Adrenal gland (tissue), 12 donors: ENCODE measurements around the gene MOK. TPM values are rescaled to one million over a fixed set of nuclear protein-coding genes. Genes with fewer than 3 reads are reported as not detected.
A peak's percentile ranks its signal among the peaks of the same experiment; 100 is the strongest.

Experiments
- DNase-seq, 7 donors: peaks; one replicate each; pipeline ENCODE4 v3.0.0-alpha.2; 2019 to 2020
- H3K27ac ChIP-seq, 5 donors: fragments of 200-600 bp; sonication (generic) in 4 of 5; 1 replicate in 3 of 5; 2 replicates in 2 of 5; pipeline versions ENCODE4 v1.5.1 to v1.8.0; 2016 to 2020; ENCODE audit warnings: mild to moderate bottlenecking in 1 of 5
- H3K27me3 ChIP-seq: fragments of 200-600 bp; 2 replicates; pipeline ENCODE4 v1.8.0; 2021
- H3K36me3 ChIP-seq, 2 donors: fragments of 200-600 bp; replicated peaks in 1 of 2; 1 replicate in 1 of 2; 2 replicates in 1 of 2; pipeline versions ENCODE4 v1.5.1 to v1.8.0; 2018 to 2022
- H3K4me1 ChIP-seq, 2 donors: fragments of 200-600 bp; replicated peaks in 1 of 2; 1 replicate in 1 of 2; 2 replicates in 1 of 2; pipeline versions ENCODE4 v1.5.1 to v1.8.0; 2018 to 2021
- H3K4me3 ChIP-seq, 4 donors: fragments of 200-600 bp; sonication (generic) in 3 of 4; one replicate each; pipeline ENCODE4 v1.5.1; 2016 to 2018
- H3K9me3 ChIP-seq, 3 donors: fragments of 200-600 bp; sonication (generic) in 1 of 3; replicated peaks in 1 of 3; 1 replicate in 2 of 3; 2 replicates in 1 of 3; pipeline versions ENCODE4 v1.5.1 to v1.8.0; 2016 to 2021
- CTCF ChIP-seq, 6 experiments: fragments of 450-650 bp in 4 of 6; fragments of 200-600 bp in 2 of 6; sonication (generic) in 1 of 6; IDR thresholded peaks; 1 replicate in 5 of 6; 2 replicates in 1 of 6; pipeline versions ENCODE4 v1.5.1 to v1.8.0; 2016 to 2021; ENCODE audit warnings: antibody characterized with exemption in 6 of 6, mild to moderate bottlenecking in 2 of 6, moderate library complexity in 1 of 6
- POLR2A ChIP-seq, 2 donors: fragments of 450-650 bp; IDR thresholded peaks; one replicate each; pipeline ENCODE4 v1.6.1; 2017; ENCODE audit warnings: antibody characterized with exemption in 2 of 2, mild to moderate bottlenecking in 2 of 2, moderate library complexity in 1 of 2
- WGBS, 4 donors: extraction: QIAGEN DNeasy Blood & Tissue Kit in 2 of 4; methylation state at CpG; one replicate each; pipeline versions ENCODE4 v1.1.5 to v1.1.7; 2013 to 2017; 5-methylcytosine and 5-hydroxymethylcytosine counted together
- intact Hi-C, 2 donors: fragments of 100-400 bp; cut with DNase I; formaldehyde crosslinking; loops; one replicate each; pipeline versions ENCODE4 v1.14.1 to v1.15.0; 2022 to 2023
- polyA plus RNA-seq, 3 donors: library from polyadenylated mRNA; stranded (reverse); fragments of 200-250 nt in 2 of 3; fragments of 350-450 nt in 1 of 3; fragmentation: Illumina TruSeq in 1 of 3; extraction: RNeasy Lipid Tissue Mini Kit (QIAGEN cat#74804) in 1 of 3; gene quantifications; one replicate each; pipeline ENCODE4 v1.2.3, GENCODE V29; 2013 to 2014
- total RNA-seq, 9 donors: library from RNA; depleted of rRNA in 4 of 9; stranded (reverse); fragments of >200 nt in 4 of 9; fragments of 120-200 nt in 1 of 9; fragmentation: NEBNext Ultra II Directional in 1 of 9; extraction: Animal tissue kit (Norgen Biotek cat#: 25700) in 1 of 9; gene quantifications; one replicate each; pipeline versions ENCODE4 v1.1.0 to v1.2.4, GENCODE V29; 2013 to 2023
- donor health status: healthy with polysubstance abuse.
- donor health status: Bipolar disorder and iron deficiency.
- donor health status: DM: yes; HTN: yes; CAD: no.
- donor health status: DM: no; HTN: no; CAD: no.
- donor health status: DM: no; HTN: no; CAD: no.
- donor health status: DM: yes; HTN: yes; CAD: no.

Gene MOK
- total and polyA plus RNA-seq, 12 donors: 10.1 to 54.4 (median 16.4) TPM

DNA sequence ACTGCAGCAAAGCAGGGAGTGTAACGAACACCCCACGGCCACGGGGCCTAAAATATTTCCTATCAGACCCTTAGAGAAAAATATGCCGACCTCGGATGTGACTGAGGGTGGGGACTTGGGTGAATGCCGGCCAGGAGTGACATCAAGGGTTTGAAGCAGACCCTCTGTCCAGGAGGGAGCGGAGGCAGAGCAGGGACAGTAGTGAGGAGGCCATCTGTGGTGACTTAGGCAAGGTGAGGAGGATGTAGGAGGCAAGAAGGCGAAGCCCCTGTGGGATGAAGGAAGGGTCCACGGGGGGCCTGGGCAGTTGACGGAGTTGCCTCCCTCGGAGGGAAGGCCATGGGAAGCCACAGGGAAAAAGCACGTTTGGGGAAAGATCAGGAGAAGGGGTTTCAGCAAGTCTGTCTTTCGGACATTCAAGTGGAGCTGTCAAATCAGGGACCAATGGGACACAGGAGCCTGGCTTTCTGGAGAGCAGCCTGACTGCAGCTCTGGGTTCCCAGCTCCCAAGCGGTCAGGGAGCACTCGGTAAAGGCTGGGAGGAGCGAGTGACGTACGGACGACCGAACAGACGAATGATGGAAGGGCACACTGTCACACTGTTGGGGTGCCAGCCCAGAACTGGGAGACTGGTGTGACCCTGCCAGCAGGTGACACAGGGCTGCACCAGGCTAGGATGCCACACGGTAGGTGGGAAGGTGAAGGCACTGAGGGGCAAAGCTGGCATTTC is 74.3 kb downstream of the MOK start:
- TF ChIP-seq POLR2A (IDR thresholded peaks at IDR 0.05) (no peak), CTCF (IDR thresholded peaks at IDR 0.05) (no peak)
- no peak overlapping the region for H3K4me3 ChIP-seq
- peaks cover 0 to 4% of the 10 kb centered on the region in 2 donors for H3K36me3 ChIP-seq
- no peak overlapping the region for H3K27ac ChIP-seq
- H3K9me3 ChIP-seq: no peaks in the 10 kb centered on the region
- no peak for DNase-seq
- H3K27me3 ChIP-seq: no peaks in the 10 kb centered on the region
- WGBS, 4 donors: 84 to 89% (median 87%) methylated on average over 22 of the region's 22 CpGs
- H3K4me1 ChIP-seq: peaks cover 0 to 4% of the 10 kb centered on the region in 2 donors
- intact Hi-C loops: loop anchor here in 1 of 2 donors (5.0 kb wide), 1 partner anchor 82 kb away; no protein-coding TSS in a partner anchor

DNA sequence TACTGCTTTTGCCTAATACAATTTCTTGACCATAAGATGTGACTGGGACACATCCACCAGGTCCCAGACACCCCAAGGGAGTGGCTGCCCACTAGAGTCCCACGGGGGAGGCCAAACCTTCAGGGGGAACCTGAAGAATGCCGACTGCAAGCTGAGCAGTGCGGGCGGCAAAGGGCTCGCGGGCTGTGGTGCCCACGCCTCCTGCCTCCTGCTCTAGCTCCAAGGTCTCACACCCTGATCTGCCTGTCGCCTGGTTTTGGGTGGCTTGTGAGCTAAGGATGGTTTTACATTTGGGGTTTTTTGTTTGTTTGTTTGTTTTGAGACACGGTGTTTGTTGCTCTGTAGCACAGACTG is 75.2 kb downstream of the MOK start:
- DNase-seq: no peak
- TF ChIP-seq POLR2A (IDR thresholded peaks at IDR 0.05) (no peak), CTCF (IDR thresholded peaks at IDR 0.05) (no peak)
- WGBS, 4 donors: 84 to 93% (median 91%) methylated on average over 9 of the region's 9 CpGs
- Histone ChIP-seq H3K4me1 (peaks cover 0 to 4% of the 10 kb centered on the region in 2 donors), H3K4me3 (no peak overlapping the region), H3K36me3 (peaks cover 0 to 4% of the 10 kb centered on the region in 2 donors), H3K27me3 (no peaks in the 10 kb centered on the region), H3K27ac (no peak overlapping the region), H3K9me3 (no peaks in the 10 kb centered on the region)
- intact Hi-C loops: loop anchor here in 1 of 2 donors (5.0 kb wide), 1 partner anchor 83 kb away; no protein-coding TSS in a partner anchor

DNA sequence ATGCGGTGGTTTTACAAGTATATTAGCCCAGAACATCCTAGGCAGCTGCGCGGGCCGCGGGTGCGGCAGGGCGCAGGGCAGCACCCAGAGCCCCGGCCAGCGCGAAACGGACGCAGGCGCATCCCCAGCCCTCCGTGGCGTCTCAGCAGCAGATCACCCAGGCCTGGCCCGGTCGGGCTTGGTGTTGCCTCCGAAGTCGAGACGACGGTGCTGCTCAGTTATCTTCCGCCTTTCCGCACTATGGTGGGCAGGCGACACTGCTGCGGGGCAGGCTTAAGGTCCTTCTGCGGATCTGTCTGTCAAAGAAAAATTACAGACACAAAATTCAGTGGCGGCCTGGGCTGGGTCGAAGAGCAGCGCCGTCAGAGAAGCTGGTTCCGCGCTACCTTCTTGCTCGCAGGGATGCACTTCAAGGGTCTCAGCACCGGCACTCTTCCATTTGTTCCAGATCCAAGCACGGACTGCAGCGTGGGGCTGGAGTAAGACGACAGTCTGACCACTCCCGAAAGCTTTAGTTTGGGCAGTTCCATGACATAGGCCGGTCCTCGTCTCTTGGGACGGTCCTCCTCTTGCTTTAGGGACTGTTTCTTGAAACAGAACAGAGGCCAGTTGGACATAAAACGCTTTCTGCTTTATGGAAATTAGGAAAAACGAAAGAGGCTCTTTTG is 75.8 kb downstream of the MOK start:
- Histone ChIP-seq H3K36me3 (peaks cover 0 to 4% of the 10 kb centered on the region in 2 donors), H3K4me1 (peaks cover 0 to 4% of the 10 kb centered on the region in 2 donors), H3K9me3 (no peaks in the 10 kb centered on the region), H3K4me3 (no peak overlapping the region), H3K27me3 (no peaks in the 10 kb centered on the region), H3K27ac (no peak overlapping the region)
- no peak for DNase-seq
- no peak for TF ChIP-seq POLR2A (IDR thresholded peaks at IDR 0.05)
- TF ChIP-seq CTCF (IDR thresholded peaks at IDR 0.05): no peak
- WGBS, 4 donors: 95 to 97% (median 96%) methylated on average over 28 to 43 of the region's 43 CpGs
- intact Hi-C loops: no loop called here

DNA sequence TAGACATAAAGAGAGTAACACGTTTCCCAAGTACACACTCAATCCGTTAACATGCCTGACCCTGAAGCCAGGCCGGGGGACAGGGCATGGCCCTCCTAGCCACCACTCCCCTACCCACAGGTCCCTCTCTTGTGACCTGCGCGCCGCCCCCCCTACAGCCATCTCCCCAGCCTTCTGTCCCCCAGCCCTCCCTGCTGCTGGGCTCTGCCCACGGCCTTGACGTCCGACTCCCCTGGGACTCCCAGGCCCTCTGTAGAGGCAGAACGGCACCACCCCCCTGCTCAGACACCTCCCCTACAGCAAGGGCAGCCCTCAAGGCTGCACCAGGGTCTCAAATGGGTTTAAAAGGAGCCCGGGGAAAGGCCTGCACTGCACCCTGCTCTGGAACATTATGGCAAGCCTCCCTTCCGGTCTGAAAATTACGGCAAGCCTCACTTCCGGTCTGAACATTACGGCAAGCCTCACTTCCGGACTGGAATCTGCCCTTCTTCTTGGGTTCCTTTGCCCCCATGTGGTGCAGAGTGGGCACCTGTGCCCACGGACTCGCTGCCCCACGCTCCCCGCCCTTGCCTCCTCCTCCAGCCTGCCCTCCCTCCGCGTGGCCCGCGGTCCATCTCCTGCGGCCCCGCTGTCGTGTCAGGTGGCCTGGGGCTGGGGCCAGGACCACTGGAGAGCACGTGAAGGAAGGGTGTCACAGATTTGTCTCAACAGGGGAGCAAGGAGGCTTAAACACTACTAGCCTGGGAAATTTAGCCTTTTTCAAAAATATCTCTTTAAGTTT is 77.6 kb downstream of the MOK start:
- 60 to 68% (median 65%) methylated on average over 20 to 28 of the region's 28 CpGs for WGBS, 4 donors
- peak in 2 of 7 donors; percentile 41 to 51 for DNase-seq
- intact Hi-C loops: no loop called here

More for the DNA sequence above, 77.6 kb downstream of the MOK start:
- peak in 1 of 2 donors; percentile 18 for TF ChIP-seq POLR2A (IDR thresholded peaks at IDR 0.05)
- no peak for TF ChIP-seq CTCF (IDR thresholded peaks at IDR 0.05)
- Histone ChIP-seq H3K4me1 (peaks cover 0 to 4% of the 10 kb centered on the region in 2 donors), H3K4me3 (peak overlapping the region in 1 of 4 donors; percentile 49), H3K27ac (peak overlapping the region in 2 of 5 donors; percentile 17 to 30), H3K27me3 (no peaks in the 10 kb centered on the region), H3K36me3 (peaks cover 0 to 4% of the 10 kb centered on the region in 2 donors), H3K9me3 (no peaks in the 10 kb centered on the region)
